Upper lobe of left lung (tissue), 6 donors: Measurements from ENCODE around the gene FREM1. TPM values are rescaled to one million over a fixed set of nuclear protein-coding genes. Genes with fewer than 3 reads are reported as not detected.

Experiments used
- ATAC-seq, 2 donors: fragments of 200-7000 bp; cut with Tn5 transposase; one replicate each; pipeline ENCODE4 v1.9.1; 2022; ENCODE audit warnings: mild to moderate bottlenecking in 2 of 2, moderate library complexity in 2 of 2; ENCODE audit not compliant: low FRiP score in 2 of 2
- DNase-seq, 2 donors: peaks; one replicate each; pipeline ENCODE4 v3.0.0-alpha.2; 2019 to 2020
- H3K27ac ChIP-seq, 4 donors: fragments of 200-600 bp; sonication (generic); one replicate each; pipeline ENCODE4 v1.5.1; 2016 to 2019
- H3K27me3 ChIP-seq, 4 donors: fragments of 200-600 bp; sonication (generic); one replicate each; pipeline ENCODE4 v1.5.1; 2017 to 2019
- H3K36me3 ChIP-seq, 4 donors: fragments of 200-600 bp; sonication (generic); one replicate each; pipeline ENCODE4 v1.5.1; 2016 to 2019
- H3K4me1 ChIP-seq, 4 donors: fragments of 200-600 bp; sonication (generic); one replicate each; pipeline ENCODE4 v1.5.1; 2018 to 2019
- H3K4me3 ChIP-seq, 4 donors: fragments of 200-600 bp; sonication (generic); one replicate each; pipeline ENCODE4 v1.5.1; 2017 to 2019; ENCODE audit warnings: mild to moderate bottlenecking in 2 of 4, moderate library complexity in 1 of 4
- H3K9me3 ChIP-seq, 4 donors: fragments of 200-600 bp; sonication (generic); one replicate each; pipeline ENCODE4 v1.5.1; 2018 to 2019
- CTCF ChIP-seq, 6 experiments: fragments of 450-650 bp in 4 of 6; fragments of 200-600 bp in 2 of 6; sonication (generic) in 2 of 6; IDR thresholded peaks; one replicate each; pipeline ENCODE4 v1.5.1; 2016 to 2019; ENCODE audit warnings: antibody characterized with exemption in 6 of 6
- EP300 ChIP-seq, 4 donors: sonication (generic); formaldehyde crosslinking; IDR thresholded peaks; one replicate each; pipeline ENCODE4 v1.5.1; 2017; ENCODE audit warnings: antibody characterized with exemption in 4 of 4, control low read depth in 2 of 4
- POLR2A ChIP-seq, 4 donors: fragments of 450-650 bp; IDR thresholded peaks; one replicate each; pipeline ENCODE4 v1.5.1; 2016 to 2017; ENCODE audit warnings: antibody characterized with exemption in 4 of 4, mild to moderate bottlenecking in 2 of 4
- POLR2AphosphoS5 ChIP-seq, 2 donors: sonication (generic); formaldehyde crosslinking; IDR thresholded peaks; one replicate each; pipeline ENCODE4 v1.5.1; 2017; ENCODE audit warnings: antibody characterized with exemption in 2 of 2
- WGBS, 2 donors: methylation state at CpG; one replicate each; pipeline ENCODE4 v1.1.5; 2017 to 2018; 5-methylcytosine and 5-hydroxymethylcytosine counted together
- total RNA-seq, 6 donors: library from RNA; depleted of rRNA in 4 of 6; stranded (reverse); fragments of >200 nt in 4 of 6; gene quantifications; one replicate each; pipeline versions ENCODE4 v1.1.0 to v1.2.1, GENCODE V29; 2016 to 2021
- donor health status: DM: no; HTN: no; CAD: no; lungs with moderate emphysema.
- donor health status: DM: no; HTN: yes; CAD: no; lungs with severe emphysema.

The FREM1 gene
- total RNA-seq, 6 donors from 2014 or later = 1.1 to 6.3 (median 2.8) TPM

GRCh38 chr9:14779566-14780022 is 130.6 kb downstream of the FREM1 start:
- Histone ChIP-seq H3K27me3 (no peaks in the 10 kb centered on the region), H3K27ac (peak overlapping the region in 1 of 4 donors; percentile 44)
- ATAC-seq = peak in 1 of 2 donors; percentile 16

GRCh38 chr9:14778565-14778964 is 131.7 kb downstream of the FREM1 start:
- TF ChIP-seq POLR2A (IDR thresholded peaks at IDR 0.05) (no peak), POLR2AphosphoS5 (IDR thresholded peaks at IDR 0.05) (no peak), EP300 (IDR thresholded peaks at IDR 0.05) (no peak), CTCF (IDR thresholded peaks at IDR 0.05) (no peak)
- Histone ChIP-seq H3K4me1 (no peaks in the 10 kb centered on the region), H3K36me3 (no peaks in the 10 kb centered on the region), H3K4me3 (no peak overlapping the region), H3K27me3 (no peaks in the 10 kb centered on the region), H3K9me3 (no peaks in the 10 kb centered on the region), H3K27ac (no peak overlapping the region)
- DNase-seq (no peak), ATAC-seq (no peak)
- WGBS, 2 donors = 86 to 93% methylated on average over 6 of the region's 6 CpGs

More at GRCh38 chr9:14779566-14780022, 130.6 kb downstream of the FREM1 start:
- TF ChIP-seq CTCF (IDR thresholded peaks at IDR 0.05) = no peak
- no peak for TF ChIP-seq POLR2A (IDR thresholded peaks at IDR 0.05)
- TF ChIP-seq POLR2AphosphoS5 (IDR thresholded peaks at IDR 0.05) = no peak
- no peak for TF ChIP-seq EP300 (IDR thresholded peaks at IDR 0.05)
- WGBS, 2 donors = 72 to 93% methylated on average over 7 to 11 of the region's 11 CpGs
- Histone ChIP-seq H3K4me1 (no peaks in the 10 kb centered on the region), H3K4me3 (no peak overlapping the region), H3K36me3 (no peaks in the 10 kb centered on the region), H3K9me3 (no peaks in the 10 kb centered on the region)
- no peak for DNase-seq

- H3K4me1 ChIP-seq = no peaks in the 10 kb centered on the region
- H3K27ac ChIP-seq = no peak overlapping the region
- no peak for DNase-seq
- whole genome bisulfite sequencing, 2 donors = 92 to 98% methylated on average over 7 of the region's 7 CpGs
- no peaks in the 10 kb centered on the region for H3K27me3 ChIP-seq
- H3K4me3 ChIP-seq = no peak overlapping the region
- TF ChIP-seq POLR2A (IDR thresholded peaks at IDR 0.05) (no peak), POLR2AphosphoS5 (IDR thresholded peaks at IDR 0.05) (no peak), EP300 (IDR thresholded peaks at IDR 0.05) (no peak), CTCF (IDR thresholded peaks at IDR 0.05) (no peak)
- ATAC-seq = no peak
- H3K36me3 ChIP-seq = no peaks in the 10 kb centered on the region
- H3K9me3 ChIP-seq = no peaks in the 10 kb centered on the region
Observed at GRCh38 chr9:14775917-14776316, 134.3 kb downstream of the FREM1 start.

- Histone ChIP-seq H3K27ac (no peak overlapping the region), H3K9me3 (no peaks in the 10 kb centered on the region), H3K36me3 (no peaks in the 10 kb centered on the region), H3K4me1 (peaks cover 0 to 4% (median 0%) of the 10 kb centered on the region in 4 donors), H3K27me3 (no peaks in the 10 kb centered on the region), H3K4me3 (no peak overlapping the region)
- WGBS, 2 donors = 72 to 77% methylated on average over 7 of the region's 7 CpGs
- ATAC-seq = no peak
- no peak for DNase-seq
- TF ChIP-seq POLR2A (IDR thresholded peaks at IDR 0.05) (no peak), CTCF (IDR thresholded peaks at IDR 0.05) (no peak), POLR2AphosphoS5 (IDR thresholded peaks at IDR 0.05) (no peak), EP300 (IDR thresholded peaks at IDR 0.05) (no peak)
Observed at GRCh38 chr9:14770592-14770991, 139.6 kb downstream of the FREM1 start.

GRCh38 chr9:14769230-14769571 is 141.0 kb downstream of the FREM1 start:
- no peak for ATAC-seq
- TF ChIP-seq CTCF (IDR thresholded peaks at IDR 0.05) (no peak), POLR2AphosphoS5 (IDR thresholded peaks at IDR 0.05) (no peak), EP300 (IDR thresholded peaks at IDR 0.05) (no peak), POLR2A (IDR thresholded peaks at IDR 0.05) (no peak)

More at GRCh38 chr9:14769230-14769571, 141.0 kb downstream of the FREM1 start:
- Histone ChIP-seq H3K27me3 (no peaks in the 10 kb centered on the region), H3K4me1 (peaks cover 0 to 4% (median 0%) of the 10 kb centered on the region in 4 donors), H3K27ac (no peak overlapping the region), H3K9me3 (no peaks in the 10 kb centered on the region), H3K4me3 (no peak overlapping the region), H3K36me3 (no peaks in the 10 kb centered on the region)
- 38 to 39% methylated on average over 3 of the region's 3 CpGs for WGBS, 2 donors
- no peak for DNase-seq
